Endothelial cell of umbilical vein (primary cell): ENCODE results near the gene RPGRIP1L. TPM values are rescaled to one million over a fixed set of nuclear protein-coding genes. Genes with fewer than 3 reads are reported as not detected.

Experiments
- Bru-seq: library from RNA; stranded (reverse); fragments of 400-500 nt; gene quantifications from one replicate; lab custom pipeline; 2021; lab: Mats Ljungman, UMichigan
- BruChase-seq, 2 experiments: library from RNA; stranded (reverse); fragments of 400-500 nt; gene quantifications; one replicate each; lab custom pipeline; 2021; lab: Mats Ljungman, UMichigan
- BruUV-seq: library from RNA; stranded (reverse); fragments of 400-500 nt; replicated peaks from 2 replicates; lab custom pipeline; 2021; lab: Mats Ljungman, UMichigan
- CTCF ChIA-PET: fragments of 300-600, 350-600 bp; sonication (Branson Sonifier 250); formaldehyde crosslinking; loops from one replicate; lab custom pipeline; 2021; ENCODE audit warnings: antibody characterized with exemption, inconsistent platforms; lab: Charles Lee
- POLR2A ChIA-PET: fragments of 300-600, 350-600 bp; sonication (Branson Sonifier 250); formaldehyde crosslinking; loops from one replicate; lab custom pipeline; 2021; ENCODE audit warnings: antibody characterized with exemption, inconsistent platforms; lab: Charles Lee
- DNase-seq: peaks from one replicate; pipeline ENCODE4 v3.0.0-alpha.2; 2011; ENCODE audit warnings: low read depth, low spot score
- FAIRE-seq: peaks from 2 replicates; lab custom pipeline; 2011; peaks lifted over from hg19 to GRCh38; lab: Jason Lieb, UNC
- H2AFZ ChIP-seq: 2 replicates; pipeline ENCODE4 v1.6.0; 2012; ENCODE audit warnings: low read depth, low read length, control low read depth, inconsistent platforms
- H3K27ac ChIP-seq: 2 replicates; pipeline ENCODE4 v1.5.1; 2011; ENCODE audit warnings: low read depth, mild to moderate bottlenecking, control low read depth, low read length, moderate library complexity; ENCODE audit not compliant: insufficient read depth
- H3K27me3 ChIP-seq, 2 experiments: 2 replicates each; pipeline versions ENCODE4 v1.6.0 to v1.6.1; 2011; ENCODE audit warnings: low read length in 2 of 2, mixed read lengths in 1 of 2; ENCODE audit not compliant: control insufficient read depth in 2 of 2, insufficient read depth in 2 of 2
- H3K36me3 ChIP-seq, 2 experiments: 2 replicates in 1 of 2; 3 replicates in 1 of 2; pipeline ENCODE4 v1.5.1; 2011; ENCODE audit warnings: low read length in 2 of 2, mild to moderate bottlenecking in 1 of 2, moderate library complexity in 1 of 2; ENCODE audit not compliant: control insufficient read depth in 2 of 2, insufficient read depth in 2 of 2; ENCODE audit errors: extremely low read depth in 1 of 2
- H3K4me1 ChIP-seq: 3 replicates; pipeline ENCODE4 v1.5.1; 2011; ENCODE audit warnings: mild to moderate bottlenecking, low read length; ENCODE audit not compliant: control insufficient read depth, insufficient read depth; ENCODE audit errors: extremely low read depth
- H3K4me2 ChIP-seq: 2 replicates; pipeline ENCODE4 v1.6.1; 2011; ENCODE audit warnings: low read length, control low read depth, mixed read lengths; ENCODE audit not compliant: insufficient read depth
- H3K4me3 ChIP-seq, 3 experiments: fragments of 200-600 bp in 1 of 3; sonication (generic), shearing (Covaris generic) in 1 of 3; replicated peaks in 1 of 3; 2 replicates each; pipeline ENCODE4 v1.5.1; 2011 to 2016; ENCODE audit warnings: control low read depth in 3 of 3, low read length in 3 of 3, mild to moderate bottlenecking in 2 of 3, inconsistent platforms in 1 of 3, low read depth in 1 of 3, moderate library complexity in 1 of 3; ENCODE audit not compliant: insufficient read depth in 1 of 3
- H3K79me2 ChIP-seq: 2 replicates; pipeline ENCODE4 v1.6.0; 2012; ENCODE audit warnings: low read length, inconsistent platforms; ENCODE audit not compliant: control insufficient read depth, insufficient read depth
- H3K9ac ChIP-seq: replicated peaks from 2 replicates; pipeline ENCODE3; 2011; ENCODE audit warnings: low read length, control low read depth; ENCODE audit not compliant: insufficient read depth; ENCODE audit errors: extremely low read depth
- H3K9me1 ChIP-seq: replicated peaks from 3 replicates; pipeline ENCODE4 v1.6.0; 2011; ENCODE audit warnings: mild to moderate bottlenecking, low read length; ENCODE audit not compliant: control insufficient read depth, insufficient read depth; ENCODE audit errors: extremely low read depth
- H3K9me3 ChIP-seq: replicated peaks from 2 replicates; pipeline ENCODE4 v1.5.1; 2012; ENCODE audit warnings: low read length, inconsistent platforms; ENCODE audit not compliant: control insufficient read depth, insufficient read depth
- H4K20me1 ChIP-seq: replicated peaks from 2 replicates; pipeline ENCODE3; 2011; ENCODE audit warnings: mild to moderate bottlenecking, low read length; ENCODE audit not compliant: control insufficient read depth, insufficient read depth; ENCODE audit errors: extremely low read depth
- CTCF ChIP-seq, 2 donors: IDR thresholded peaks; 1 replicate in 1 of 2; 2 replicates in 1 of 2; pipeline ENCODE4 v1.5.1; 2011; ENCODE audit warnings: low read length in 2 of 2, mild to moderate bottlenecking in 2 of 2, moderate library complexity in 2 of 2, control low read depth in 1 of 2, inconsistent platforms in 1 of 2, low read depth in 1 of 2; ENCODE audit not compliant: insufficient read depth in 1 of 2; ENCODE audit errors: extremely low read depth in 1 of 2
- EZH2 ChIP-seq: IDR thresholded peaks from 2 replicates; pipeline ENCODE4 v1.6.1; 2012; ENCODE audit warnings: borderline replicate concordance, low read depth, mild to moderate bottlenecking, moderate library complexity, low read length, inconsistent platforms; ENCODE audit not compliant: severe bottlenecking
- JUN ChIP-seq: IDR thresholded peaks from 2 replicates; pipeline ENCODE4 v1.6.1; 2011; ENCODE audit warnings: borderline replicate concordance, low read depth; ENCODE audit not compliant: insufficient read length, insufficient read depth
- MAX ChIP-seq: IDR thresholded peaks from 2 replicates; pipeline ENCODE4 v1.6.1; 2011; ENCODE audit not compliant: insufficient read depth, insufficient read length
- MYC ChIP-seq: IDR thresholded peaks from one replicate; pipeline ENCODE4 v1.6.1; 2011; ENCODE audit warnings: mild to moderate bottlenecking, low read depth, low read length
- POLR2A ChIP-seq: IDR thresholded peaks from 2 replicates; pipeline ENCODE4 v1.6.1; 2012; ENCODE audit warnings: low read depth, mild to moderate bottlenecking, control low read depth, low read length
- POLR2AphosphoS5 ChIP-seq: IDR thresholded peaks from 2 replicates; pipeline ENCODE4 v1.6.1; 2012; ENCODE audit warnings: low read depth, mild to moderate bottlenecking, control low read depth, low read length, moderate library complexity; ENCODE audit not compliant: insufficient read depth
- dilution Hi-C: fragments of 300-500 bp; cut with MboI; formaldehyde crosslinking; loops from one replicate; pipeline ENCODE4 v1.15.0; 2019; ENCODE audit warnings: low sequenced_read_pairs; ENCODE audit not compliant: extremely low pct_ligation_motif_present
- intact Hi-C: fragments of 100-400 bp; cut with micrococcal nuclease; formaldehyde crosslinking; loops from one replicate; pipeline ENCODE4 v1.10.0; 2022
- long read RNA-seq: library from polyadenylated mRNA; stranded (forward); transcript quantifications from one replicate; pipeline ENCODE4 v2.0.0, GENCODE V29; 2021
- polyA minus RNA-seq, 3 experiments: library from RNA; depleted of rRNA, polyadenylated mRNA; stranded (reverse); fragments of >200 nt; gene quantifications; 1 replicate in 1 of 3; 2 replicates in 2 of 3; pipeline ENCODE4 v1.2.3, GENCODE V29; 2011
- polyA plus RNA-seq, 4 experiments: library from polyadenylated mRNA; depleted of rRNA in 3 of 4; stranded (reverse) in 3 of 4; unstranded in 1 of 4; fragments of >200 nt; gene quantifications; 2 replicates each; pipeline versions ENCODE4 v1.2.1 to v1.2.3, GENCODE V29; 2011 to 2012; ENCODE audit warnings: missing spikeins in 1 of 4
- total RNA-seq: library from RNA; stranded (reverse); gene quantifications from 2 replicates; pipeline ENCODE4 v1.2.3, GENCODE V29; 2021

RPGRIP1L gene
- total RNA-seq, result 9.7 and 13.2 TPM in 2 replicates
- polyA plus RNA-seq, result 2.3 and 3.2 TPM in 2 replicates
- 3.7 and 3.8 TPM in 2 replicates for polyA plus RNA-seq (2011; cell fraction: cytosol; rRNA removed)
- 7.8 and 10.0 TPM in 2 replicates for polyA plus RNA-seq (2011; cell fraction: nucleus; rRNA removed)
- 10.2 and 11.1 TPM in 2 replicates for polyA plus RNA-seq (2012)
- 8.4 and 9.7 TPM in 2 replicates for polyA minus RNA-seq
- polyA minus RNA-seq (2011; cell fraction: cytosol; rRNA and poly(A)+ RNA removed), result 4.1 TPM
- 13.3 and 18.0 TPM in 2 replicates for polyA minus RNA-seq (2011; cell fraction: nucleus; rRNA and poly(A)+ RNA removed)
- Bru-seq, nascent RNA, result percentile 54 among the genes with signal in this experiment
- BruChase-seq, experiment 1, labeled RNA remaining after a 6-hour chase, result percentile 44 among the genes with signal in this experiment
- BruChase-seq, experiment 2, labeled RNA remaining after a 2-hour chase, result percentile 47 among the genes with signal in this experiment
- long read RNA-seq, full-length matches to known transcripts, result 5 of 8 reads
- long read RNA-seq, partial matches to known transcripts, result 2 of 8 reads
- long read RNA-seq, other reads (novel, unspliced or antisense), result 1 of 8 reads

- Histone ChIP-seq H3K4me3 (peak within 1 kb of the TSS; percentile 42 to 88 (median 87)), H3K27me3 (no peaks in the 10 kb centered on the region), H3K36me3 (no peaks in the 10 kb centered on the region), H3K4me2 (peak within 1 kb of the TSS; percentile 91), H3K27ac (peak within 1 kb of the TSS; percentile 36), H2AFZ (peak within 1 kb of the TSS; percentile 56), H3K9ac (peak within 1 kb of the TSS; percentile 72), H3K4me1 (peaks cover 3% of the 10 kb centered on the region), H4K20me1 (no peaks in the 10 kb centered on the region), H3K9me1 (no peaks in the 10 kb centered on the region), H3K79me2 (peaks cover 39% of the 10 kb centered on the region), H3K9me3 (no peaks in the 10 kb centered on the region)
- peak; percentile 100 for DNase-seq
- dilution Hi-C loops, result no loop called here
- no TSS peak for BruUV-seq
- intact Hi-C loops, result loop anchor here (5.0 to 10.0 kb wide), 3 partner anchors 187 to 1221 kb away; partner anchors contain the start of gene AKTIP
- TF ChIP-seq CTCF (IDR thresholded peaks at IDR 0.05; ENCODE audit: extremely low read depth in 1 of 2, insufficient read depth in 1 of 2, low read depth in 1 of 2, low read length in 2 of 2), result no peak
- no peak for TF ChIP-seq POLR2A
- peak; percentile 9 for TF ChIP-seq MYC
- TF ChIP-seq MAX, result peak; percentile 48
- TF ChIP-seq JUN, result no peak
- peak; percentile 40 for TF ChIP-seq POLR2AphosphoS5
- TF ChIP-seq EZH2, result no peak
- CTCF ChIA-PET, result interaction anchor here (0.7 to 1.6 kb wide), 8 partner anchors 13 to 426 kb away, joined by 3 to 11 read pairs (median 3); no protein-coding TSS in a partner anchor
- FAIRE-seq, result peak; percentile 97
- POLR2A ChIA-PET, result interaction anchor here (0.6 kb wide), 2 partner anchors 113 to 201 kb away, joined by 3 read pairs; partner anchors contain the start of gene AKTIP
These were observed at the start of gene RPGRIP1L, which contains the start of gene FTO for GRCh38 chr16:53703590-53704444. RPGRIP1L (minus strand) TSS chr16:53703859; CDS start chr16:53700723, 3,136 bp downstream. FTO (plus strand) TSS chr16:53704156.
